Measurements from ENCODE around the gene SPRED2.

SPRED2 gene

GRCh38 chr2:65382776-65383357 lies 49.5 kb downstream of the SPRED2 start:
- peak; percentile 83 for DNase-seq

- DNase-seq: no peak
Observed at GRCh38 chr2:65382323-65382722, 50.1 kb downstream of the SPRED2 start.

GRCh38 chr2:65381607-65382051 lies 50.8 kb downstream of the SPRED2 start:
- DNase-seq: no peak

- no peak for DNase-seq
Observed at GRCh38 chr2:65380255-65380654, 52.1 kb downstream of the SPRED2 start.

- no peak for DNase-seq
Observed at GRCh38 chr2:65379721-65380171, 52.7 kb downstream of the SPRED2 start.

GRCh38 chr2:65379223-65379622 lies 53.2 kb downstream of the SPRED2 start:
- no peak for DNase-seq

- no peak for DNase-seq
Observed at GRCh38 chr2:65378290-65378689, 54.1 kb downstream of the SPRED2 start.

GRCh38 chr2:65377556-65378192 lies 54.7 kb downstream of the SPRED2 start:
- DNase-seq: no peak

GRCh38 chr2:65375723-65376122 lies 56.7 kb downstream of the SPRED2 start:
- no peak for DNase-seq

- DNase-seq: no peak
Observed at GRCh38 chr2:65374999-65375398, 57.4 kb downstream of the SPRED2 start.

GRCh38 chr2:65374575-65374974 lies 57.8 kb downstream of the SPRED2 start:
- no peak for DNase-seq

- no peak for DNase-seq
Observed at GRCh38 chr2:65373365-65373918, 59.0 kb downstream of the SPRED2 start.

GRCh38 chr2:65372619-65373018 lies 59.8 kb downstream of the SPRED2 start:
- DNase-seq: no peak

GRCh38 chr2:65371074-65371434 lies 61.3 kb downstream of the SPRED2 start:
- no peak for DNase-seq

- peak; percentile 71 for DNase-seq
Observed at GRCh38 chr2:65370387-65371073, 61.9 kb downstream of the SPRED2 start.

- DNase-seq: no peak
Observed at GRCh38 chr2:65369980-65370379, 62.4 kb downstream of the SPRED2 start.

- no peak for DNase-seq
Observed at GRCh38 chr2:65369574-65369973, 62.8 kb downstream of the SPRED2 start.

GRCh38 chr2:65368468-65368867 lies 63.9 kb downstream of the SPRED2 start:
- no peak for DNase-seq

GRCh38 chr2:65367524-65367923 lies 64.9 kb downstream of the SPRED2 start:
- no peak for DNase-seq

GRCh38 chr2:65366595-65367125 lies 65.7 kb downstream of the SPRED2 start:
- DNase-seq: peak; percentile 41

GRCh38 chr2:65364986-65365733 lies 67.2 kb downstream of the SPRED2 start:
- no peak for DNase-seq

- DNase-seq: no peak
Observed at GRCh38 chr2:65363879-65364666, 68.3 kb downstream of the SPRED2 start.

Measured in femur (tissue), 1 donor.